ENCODE data around the gene TEAD2.
A peak's percentile ranks its signal among the peaks of the same experiment; 100 is the strongest.

TEAD2 gene

GRCh38 chr19:49362048-49362928 lies at the start of gene TEAD2:
Gene TEAD2, minus strand, starts transcription at chr19:49362416. Its CDS starts 2,341 bp downstream, at chr19:49360075.
- H3K4me1 ChIP-seq (ENCODE audit: insufficient read depth, poor library complexity, severe bottlenecking): no peaks in the 10 kb centered on the region
- peak within 1 kb of the TSS; percentile 38 for H3K27ac ChIP-seq (ENCODE audit: poor library complexity, severe bottlenecking)
- TF ChIP-seq CTCF (IDR thresholded peaks at IDR 0.05; ENCODE audit: poor library complexity, severe bottlenecking): no peak
- no peak for DNase-seq (ENCODE audit: low spot score)
- peak within 1 kb of the TSS; percentile 48 for H3K4me3 ChIP-seq (ENCODE audit: severe bottlenecking)
- peaks cover 8% of the 10 kb centered on the region for H3K36me3 ChIP-seq (ENCODE audit: low read depth)
- no peaks in the 10 kb centered on the region for H3K9me3 ChIP-seq (ENCODE audit: severe bottlenecking)
- ATAC-seq (ENCODE audit: low read depth): peak; percentile 18; the same call in 2 of the 3 replicates
- H3K27me3 ChIP-seq (ENCODE audit: insufficient read depth, poor library complexity, severe bottlenecking): no peaks in the 10 kb centered on the region

- TF ChIP-seq CTCF (IDR thresholded peaks at IDR 0.05; ENCODE audit: poor library complexity, severe bottlenecking): no peak
- no peaks in the 10 kb centered on the region for H3K9me3 ChIP-seq (ENCODE audit: severe bottlenecking)
- ATAC-seq (ENCODE audit: low read depth) (no peak), DNase-seq (ENCODE audit: low spot score) (no peak)
- H3K27me3 ChIP-seq (ENCODE audit: insufficient read depth, poor library complexity, severe bottlenecking): no peaks in the 10 kb centered on the region
- H3K4me1 ChIP-seq (ENCODE audit: insufficient read depth, poor library complexity, severe bottlenecking): no peaks in the 10 kb centered on the region
- no peak overlapping the region for H3K27ac ChIP-seq (ENCODE audit: poor library complexity, severe bottlenecking)
- no peaks in the 10 kb centered on the region for H3K36me3 ChIP-seq (ENCODE audit: low read depth)
- H3K4me3 ChIP-seq (ENCODE audit: severe bottlenecking): no peak overlapping the region
These were observed 49.6 kb upstream of the TEAD2 start for GRCh38 chr19:49411681-49412326.

GRCh38 chr19:49409441-49410029 lies 47.3 kb upstream of the TEAD2 start:
- Histone ChIP-seq H3K4me3 (ENCODE audit: severe bottlenecking) (no peak overlapping the region), H3K36me3 (ENCODE audit: low read depth) (no peaks in the 10 kb centered on the region), H3K27me3 (ENCODE audit: insufficient read depth, poor library complexity, severe bottlenecking) (no peaks in the 10 kb centered on the region), H3K27ac (ENCODE audit: poor library complexity, severe bottlenecking) (no peak overlapping the region), H3K9me3 (ENCODE audit: severe bottlenecking) (no peaks in the 10 kb centered on the region), H3K4me1 (ENCODE audit: insufficient read depth, poor library complexity, severe bottlenecking) (no peaks in the 10 kb centered on the region)
- DNase-seq (ENCODE audit: low spot score) (peak; percentile 36), ATAC-seq (ENCODE audit: low read depth) (no peak)
- TF ChIP-seq CTCF (IDR thresholded peaks at IDR 0.05; ENCODE audit: poor library complexity, severe bottlenecking): no peak

- peak; percentile 37 for DNase-seq (ENCODE audit: low spot score)
- no peak overlapping the region for H3K4me3 ChIP-seq (ENCODE audit: severe bottlenecking)
- TF ChIP-seq CTCF (IDR thresholded peaks at IDR 0.05; ENCODE audit: poor library complexity, severe bottlenecking): no peak
- ATAC-seq (ENCODE audit: low read depth): no peak
- no peak overlapping the region for H3K27ac ChIP-seq (ENCODE audit: poor library complexity, severe bottlenecking)
- H3K9me3 ChIP-seq (ENCODE audit: severe bottlenecking): no peaks in the 10 kb centered on the region
- H3K4me1 ChIP-seq (ENCODE audit: insufficient read depth, poor library complexity, severe bottlenecking): no peaks in the 10 kb centered on the region
- H3K36me3 ChIP-seq (ENCODE audit: low read depth): no peaks in the 10 kb centered on the region
- H3K27me3 ChIP-seq (ENCODE audit: insufficient read depth, poor library complexity, severe bottlenecking): no peaks in the 10 kb centered on the region
These were observed 46.7 kb upstream of the TEAD2 start for GRCh38 chr19:49408816-49409440.

Measured in RWPE2 (cell line).